Measurements from ENCODE around the gene ASMTL. TPM values are rescaled to one million over a fixed set of nuclear protein-coding genes. Genes with fewer than 3 reads are reported as not detected.
"Not testable (repeated sequence)": the region's sequence is repeated elsewhere in the genome, so short reads cannot be mapped to it uniquely, and the experiment has no call there.

The ASMTL gene
- polyA plus RNA-seq, 3 donors, result 33.2 to 42.1 (median 37.6) TPM

DNA sequence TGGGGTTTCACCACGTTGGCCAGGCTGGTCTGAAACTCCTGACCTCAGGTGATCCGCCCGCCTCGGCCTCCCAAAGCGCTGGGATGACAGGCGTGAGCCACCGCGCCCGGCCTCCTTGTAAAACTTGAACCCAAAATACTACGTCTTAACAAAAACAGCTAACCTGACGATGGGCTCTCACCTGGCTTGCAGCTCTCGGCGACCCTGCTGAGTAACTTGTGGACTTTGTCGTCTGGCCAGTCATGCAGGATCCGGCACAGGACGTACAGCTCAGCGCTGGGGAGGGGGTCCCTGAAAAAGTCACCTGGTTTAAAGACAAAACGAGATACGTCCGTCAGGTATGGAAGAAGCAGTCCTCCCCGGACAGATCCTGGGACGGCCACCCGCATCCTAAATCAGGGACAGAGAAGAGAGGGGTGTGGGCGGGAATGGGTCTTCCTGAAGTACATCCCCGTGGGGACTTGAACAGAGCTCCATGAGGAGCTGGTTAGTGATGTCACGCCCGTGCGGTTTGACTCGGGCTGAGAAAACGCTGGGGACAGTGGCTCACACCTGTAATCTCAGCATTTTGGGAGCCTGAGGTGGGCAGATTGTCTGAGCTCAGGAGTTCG lies 40.1 kb downstream of the ASMTL start:
- DNase-seq (ENCODE audit: low read depth in 3 of 3, low spot score in 2 of 3), result no peak

DNA sequence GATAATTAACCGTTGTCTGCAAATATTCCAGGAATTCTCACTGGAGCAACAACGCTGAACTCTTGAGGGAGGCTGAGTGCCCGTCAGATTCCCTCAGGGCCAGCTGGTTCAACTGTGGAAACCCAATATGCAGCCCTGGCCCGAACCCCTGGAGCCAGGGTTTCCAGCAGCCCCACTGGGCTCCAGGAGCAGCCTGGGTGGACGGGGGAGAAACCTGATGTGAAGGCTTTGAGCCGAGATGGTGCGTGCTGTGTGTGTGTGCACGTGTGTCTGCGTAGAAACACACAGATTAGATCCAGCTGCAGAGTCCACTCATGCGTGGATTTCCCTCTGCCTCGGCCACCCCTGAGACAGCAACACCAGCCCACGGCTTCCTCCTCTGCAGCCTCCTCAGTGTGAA lies 41.4 kb downstream of the ASMTL start:
- DNase-seq (ENCODE audit: low read depth in 3 of 3, low spot score in 2 of 3), result peak in 2 of 3 donors; percentile 10 to 41

DNA sequence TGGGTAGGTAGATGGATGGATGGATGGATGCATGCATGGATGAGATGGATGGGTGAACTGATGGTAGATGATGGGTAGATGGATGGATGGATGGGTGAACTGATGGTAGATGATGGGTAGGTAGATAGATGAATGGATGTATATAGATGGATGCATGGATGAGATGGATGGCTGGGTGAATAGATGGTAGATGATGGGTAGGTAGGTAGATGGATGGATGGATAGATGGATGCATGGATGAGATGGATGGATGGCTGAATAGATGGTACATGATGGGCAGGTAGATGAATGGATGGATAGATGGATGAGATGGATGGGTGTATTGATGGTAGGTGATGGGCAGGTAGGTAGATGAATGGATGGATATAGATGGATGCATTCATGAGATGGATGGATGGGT lies 45.7 kb downstream of the ASMTL start:
- DNase-seq (ENCODE audit: low read depth in 3 of 3, low spot score in 2 of 3), result no peak

- not testable (repeated sequence) for DNase-seq (ENCODE audit: low read depth in 3 of 3, low spot score in 2 of 3)
Measured at GRCh38 chrX:1405769-1406168, 46.9 kb downstream of the ASMTL start.

DNA sequence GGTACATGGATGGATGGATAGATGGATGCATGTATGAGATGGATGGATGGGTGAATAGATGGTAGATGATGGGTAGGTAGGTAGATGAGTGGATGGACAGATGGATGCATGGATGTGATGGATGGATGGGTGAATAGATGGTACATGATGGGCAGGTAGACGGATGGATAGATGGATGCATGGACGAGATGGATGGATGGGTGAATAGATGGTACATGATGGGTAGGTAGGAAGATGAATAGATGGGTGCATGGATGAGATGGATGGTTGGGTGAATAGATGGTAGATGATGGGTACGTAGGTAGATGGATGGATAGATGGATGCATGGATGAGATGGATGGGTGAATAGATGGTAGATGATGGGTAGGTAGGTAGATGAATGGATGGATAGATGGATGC lies 48.8 kb downstream of the ASMTL start:
- DNase-seq (ENCODE audit: low read depth in 3 of 3, low spot score in 2 of 3), result not testable (repeated sequence)

DNA sequence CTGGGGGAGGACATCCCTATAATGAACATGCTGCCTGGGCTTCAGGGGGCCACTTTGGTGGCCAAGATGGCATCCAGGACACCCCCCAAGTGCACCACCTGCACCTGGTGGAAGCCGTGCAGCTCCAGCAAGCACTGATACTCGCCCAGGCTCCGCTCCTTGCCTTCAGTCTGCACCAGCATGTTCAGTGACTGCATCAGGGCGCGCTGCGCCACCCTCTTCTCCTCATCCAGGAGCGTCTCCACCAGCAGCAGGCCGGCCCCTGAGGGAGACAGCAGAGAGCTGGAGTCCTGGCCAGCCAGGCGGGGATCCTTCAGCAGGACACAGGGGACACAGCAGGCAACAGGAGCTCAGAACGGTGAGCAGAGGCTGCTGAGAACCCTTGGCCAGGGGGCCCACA lies 49.5 kb downstream of the ASMTL start:
- no peak for DNase-seq (ENCODE audit: low read depth in 3 of 3, low spot score in 2 of 3)

GRCh38 chrX:1401611-1402430 lies 50.9 kb downstream of the ASMTL start:
- DNase-seq (ENCODE audit: low read depth in 3 of 3, low spot score in 2 of 3), result no peak

- no peak for DNase-seq (ENCODE audit: low read depth in 3 of 3, low spot score in 2 of 3)
Measured at GRCh38 chrX:1400742-1401471, 51.8 kb downstream of the ASMTL start.

DNA sequence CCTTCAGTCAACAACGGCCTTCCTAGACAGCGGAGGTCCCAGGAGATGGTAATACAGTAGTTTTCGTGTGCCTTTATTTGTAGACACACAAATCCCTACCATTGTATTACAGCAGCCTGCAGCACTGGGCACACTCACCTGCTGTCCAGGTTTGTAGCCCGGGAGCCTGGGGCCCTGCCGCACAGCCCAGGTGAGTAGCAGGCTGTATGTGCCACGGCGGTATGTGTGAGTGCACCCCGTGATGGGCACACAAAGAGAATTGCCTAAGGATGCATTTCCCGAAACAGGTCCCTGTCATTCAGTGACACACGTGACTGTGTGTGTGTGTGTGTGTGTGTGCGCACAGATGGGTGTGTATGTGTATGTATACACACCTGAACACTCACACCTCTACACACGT lies 52.7 kb downstream of the ASMTL start:
- no peak for DNase-seq (ENCODE audit: low read depth in 3 of 3, low spot score in 2 of 3)

DNA sequence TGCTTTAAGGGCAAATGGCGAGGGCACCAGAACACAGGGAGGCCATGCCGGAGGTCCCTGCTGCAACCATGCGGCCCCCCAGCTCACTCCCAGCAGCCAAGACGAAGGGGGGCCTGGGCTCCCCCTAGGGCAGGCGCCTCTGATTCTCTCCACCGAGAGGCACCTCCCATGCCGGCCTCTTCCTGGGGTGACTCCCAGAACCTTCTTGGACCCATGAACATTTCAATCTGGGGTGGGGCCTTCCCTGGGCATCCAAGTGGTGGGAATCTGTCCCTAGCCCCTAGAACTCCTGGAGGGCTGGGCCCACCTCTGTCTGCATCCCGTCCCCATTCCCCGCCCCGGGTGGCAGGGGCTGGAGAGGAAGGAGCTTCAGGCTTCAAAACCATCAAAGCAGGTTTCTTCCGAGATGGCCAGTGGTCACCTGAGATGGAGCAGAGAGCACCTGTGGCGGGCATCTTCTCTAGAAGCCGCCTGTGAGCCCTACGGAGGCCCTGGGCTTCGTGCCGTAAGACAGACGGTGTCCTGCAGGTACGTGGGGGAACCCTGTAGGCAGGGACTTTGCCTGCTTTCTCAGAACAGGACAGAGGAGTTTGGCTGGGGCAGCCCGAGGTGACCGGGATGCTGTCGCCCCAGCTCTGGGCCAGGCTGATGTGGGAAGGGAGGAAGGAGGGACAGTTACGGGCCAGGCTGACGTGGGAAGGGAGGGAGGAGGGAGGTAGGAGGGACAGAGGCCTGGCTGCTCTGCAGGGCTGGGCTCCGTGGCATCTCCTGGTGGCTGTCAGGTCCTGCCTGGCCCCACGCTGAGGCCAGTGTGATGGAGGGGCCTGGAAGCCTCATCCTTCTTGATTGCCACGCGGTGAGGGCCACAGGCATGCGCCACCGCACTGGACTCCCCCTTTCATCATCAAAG lies 54.0 kb downstream of the ASMTL start:
- DNase-seq (ENCODE audit: low read depth in 3 of 3, low spot score in 2 of 3), result no peak

DNA sequence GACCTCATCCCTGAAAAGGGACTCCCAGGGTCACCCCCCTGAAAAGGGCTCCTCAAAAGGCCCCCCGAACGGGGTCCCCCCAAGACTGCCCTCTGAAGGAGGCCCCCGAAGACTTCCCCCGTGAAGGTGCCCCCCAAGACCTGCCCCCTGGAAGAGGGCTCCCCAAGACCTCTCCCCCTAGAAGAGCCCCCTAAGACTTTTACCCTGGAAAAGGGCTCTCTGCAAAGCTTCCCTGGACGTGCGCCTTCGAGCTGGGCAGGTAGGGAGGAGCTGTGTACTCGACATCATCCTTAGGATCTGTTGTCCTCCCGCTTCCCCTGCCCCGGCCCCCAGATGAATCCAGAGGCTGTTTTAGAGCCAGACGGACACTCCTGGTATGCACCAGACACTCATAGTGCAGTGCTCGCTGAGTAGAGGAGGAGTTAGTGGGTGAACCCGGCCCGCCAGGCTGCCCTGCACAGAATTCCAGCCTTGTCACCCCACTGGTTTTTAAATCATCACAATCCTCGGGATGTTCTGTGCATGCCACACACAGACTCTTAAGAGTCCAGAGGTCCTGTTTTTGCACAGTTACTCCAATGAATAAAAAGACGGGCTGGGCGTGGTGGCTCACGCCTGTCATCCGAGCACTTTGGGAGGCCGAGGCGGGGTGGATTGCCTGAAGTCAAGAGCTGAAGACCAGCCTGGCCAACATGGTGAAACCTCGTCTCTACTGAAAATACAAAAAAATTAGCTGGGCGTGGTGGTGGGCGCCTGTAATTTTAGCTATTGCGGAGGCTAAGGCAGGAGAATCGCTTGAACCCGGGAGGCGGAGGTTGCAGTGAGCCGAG lies 55.1 kb downstream of the ASMTL start:
- DNase-seq (ENCODE audit: low read depth in 3 of 3, low spot score in 2 of 3), result no peak

- no peak for DNase-seq (ENCODE audit: low read depth in 3 of 3, low spot score in 2 of 3)
Measured at GRCh38 chrX:1397001-1397400, 55.7 kb downstream of the ASMTL start.

GRCh38 chrX:1395646-1396216 lies 57.0 kb downstream of the ASMTL start:
- DNase-seq (ENCODE audit: low read depth in 3 of 3, low spot score in 2 of 3), result no peak

DNA sequence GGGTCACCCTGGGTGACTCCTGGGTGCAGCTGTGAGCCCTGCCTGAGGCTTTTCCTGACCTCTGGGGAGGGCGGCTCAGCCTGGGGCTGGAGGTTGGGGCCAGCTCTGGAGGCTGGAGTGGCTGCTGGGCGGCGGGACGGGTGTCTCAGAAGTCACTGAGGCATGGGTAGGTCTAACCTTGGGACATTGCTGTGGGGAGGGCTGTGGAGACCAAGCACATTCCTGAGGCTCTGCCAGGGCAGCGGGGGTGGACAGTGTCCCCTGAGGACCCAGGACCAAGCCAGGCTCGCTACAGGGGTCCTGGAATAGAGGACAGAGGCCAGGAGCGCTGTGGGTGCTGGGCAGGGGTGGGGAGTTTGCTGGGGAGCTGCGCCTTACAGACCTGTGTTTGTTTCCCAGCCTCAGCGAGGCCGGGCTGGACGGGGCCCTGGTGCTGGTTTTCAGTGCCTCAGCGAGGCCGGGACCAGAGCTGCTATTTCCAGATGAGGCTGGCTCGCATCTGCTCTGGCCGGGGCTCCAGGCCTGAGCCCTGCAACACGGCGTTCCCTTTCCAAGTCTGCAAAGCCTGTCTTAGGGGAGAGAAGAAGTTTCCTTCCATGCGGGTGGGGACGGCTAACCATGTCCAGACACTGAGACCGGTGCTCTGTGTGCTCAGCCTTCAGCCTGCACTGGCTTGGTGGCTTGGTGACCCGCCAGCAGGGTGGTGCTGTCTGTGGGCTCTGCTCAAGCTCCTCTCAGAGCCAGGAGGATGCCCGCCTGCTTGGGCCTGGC lies 57.8 kb downstream of the ASMTL start:
- DNase-seq (ENCODE audit: low read depth in 3 of 3, low spot score in 2 of 3), result no peak

- no peak for DNase-seq (ENCODE audit: low read depth in 3 of 3, low spot score in 2 of 3)
Measured at GRCh38 chrX:1393871-1394615, 58.7 kb downstream of the ASMTL start.

DNA sequence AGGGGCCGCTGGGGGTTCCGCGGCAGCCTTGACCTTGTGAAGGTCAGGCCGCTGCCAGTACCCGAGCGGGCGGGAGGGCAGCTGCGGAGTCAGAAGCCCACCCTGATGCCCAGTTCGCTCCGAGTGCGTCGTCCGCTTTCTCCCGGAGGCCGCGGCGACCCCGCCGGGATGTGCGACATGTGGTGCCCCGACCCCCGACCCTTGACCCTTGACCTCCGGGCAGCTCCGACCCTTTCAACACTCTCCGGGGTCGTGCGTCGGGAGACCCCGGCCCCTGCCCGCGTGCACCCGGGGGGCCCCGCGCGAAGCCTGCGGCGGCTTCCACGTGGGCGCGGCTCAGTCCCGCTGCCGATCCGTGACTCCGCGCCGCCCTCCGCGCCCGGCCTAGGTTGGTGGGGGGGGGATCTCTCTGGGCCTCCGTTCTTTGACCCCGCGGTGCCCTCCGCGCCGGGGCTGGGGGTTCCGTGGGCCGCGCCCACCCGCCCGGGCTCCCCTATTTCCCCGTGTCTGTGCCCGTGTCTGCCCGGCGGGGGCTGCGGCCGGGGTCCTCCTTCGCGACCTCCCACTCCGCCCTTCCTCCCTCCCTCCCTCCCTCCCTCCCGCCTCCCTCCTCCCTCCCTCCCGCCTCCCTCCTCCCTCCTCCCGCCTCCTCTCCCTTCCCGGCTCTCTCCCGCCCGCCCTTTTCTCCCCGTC lies 60.2 kb downstream of the ASMTL start:
- DNase-seq (ENCODE audit: low read depth in 3 of 3, low spot score in 2 of 3), result peak in 2 of 3 donors; percentile 50 to 65

DNA sequence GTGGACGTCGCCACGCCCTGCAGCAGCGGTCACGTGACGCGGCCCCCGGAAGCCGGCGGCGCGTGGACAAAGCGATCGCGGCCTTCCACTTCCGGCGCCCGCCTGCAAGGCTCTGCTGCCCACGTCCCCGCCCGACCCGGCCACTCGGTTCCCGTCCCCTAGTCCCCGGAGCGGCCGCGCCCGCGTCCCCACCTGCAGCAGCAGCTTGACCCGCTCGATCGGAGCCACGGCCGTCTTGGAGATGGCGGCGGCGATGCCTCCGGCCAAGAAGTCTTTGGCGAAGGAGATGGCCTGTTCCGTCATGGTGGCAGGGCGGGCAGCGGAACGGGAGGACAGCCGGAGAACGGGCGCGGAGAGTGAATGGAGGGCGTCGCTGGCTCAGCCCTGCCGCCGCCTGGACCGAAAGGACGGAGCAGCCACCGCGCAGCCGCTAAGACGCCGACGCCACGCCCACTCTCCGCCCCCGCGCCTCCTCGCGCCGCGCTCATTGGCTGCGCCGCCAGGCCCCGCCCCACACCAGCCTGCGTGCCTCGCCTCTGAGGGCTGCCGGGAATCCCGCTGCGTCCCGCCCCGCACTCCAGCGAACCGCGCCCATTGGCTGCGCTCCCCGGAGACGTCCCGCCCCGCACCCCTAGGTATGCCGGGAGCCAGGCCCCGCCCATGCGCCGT lies 60.9 kb downstream of the ASMTL start, which contains the start of gene SLC25A6:
Gene SLC25A6 (minus strand): TSS at position 407 of the 669 bp plus-strand sequence. CDS start 104 bp downstream, at position 303.
- peak; percentile 81 to 94 (median 92) for DNase-seq (ENCODE audit: low read depth in 3 of 3, low spot score in 2 of 3)
